CD4-positive, alpha-beta memory T cell (primary cell): ENCODE measurements around the gene RIN3. TPM values are rescaled to one million over a fixed set of nuclear protein-coding genes. Genes with fewer than 3 reads are reported as not detected.
A peak's percentile ranks its signal among the peaks of the same experiment; 100 is the strongest.

ENCODE experiments used
- CTCF ChIA-PET: fragments of 350-600 bp; sonication (Branson Sonifier 250); formaldehyde crosslinking; loops from one replicate; lab custom pipeline; 2021; ENCODE audit warnings: inconsistent platforms; ENCODE audit not compliant: partially characterized antibody; lab: Charles Lee
- POLR2A ChIA-PET: fragments of 350-600 bp; sonication (Branson Sonifier 250); formaldehyde crosslinking; loops from one replicate; lab custom pipeline; 2021; ENCODE audit not compliant: partially characterized antibody; lab: Charles Lee
- DNase-seq, 5 donors: peaks; one replicate each; pipeline versions ENCODE4 v3.0.0 to v3.0.0-alpha.2; 2020 to 2022; ENCODE audit warnings: mixed read lengths in 1 of 5
- H3K27ac ChIP-seq: one replicate; pipeline ENCODE4 v1.7.0; 2013; ENCODE audit warnings: low read depth, low read length
- H3K27me3 ChIP-seq: 2 replicates; pipeline ENCODE4 v1.7.0; 2013; ENCODE audit warnings: mild to moderate bottlenecking, low read length, moderate library complexity; ENCODE audit not compliant: insufficient read depth
- H3K36me3 ChIP-seq: 2 replicates; pipeline ENCODE4 v1.7.0; 2013; ENCODE audit warnings: mild to moderate bottlenecking, low read length, moderate library complexity; ENCODE audit not compliant: insufficient read depth
- H3K4me1 ChIP-seq: 2 replicates; pipeline ENCODE4 v1.7.0; 2013; ENCODE audit warnings: mild to moderate bottlenecking, low read length, moderate library complexity; ENCODE audit not compliant: insufficient read depth
- H3K4me3 ChIP-seq, 2 donors: one replicate each; pipeline ENCODE4 v1.7.0; 2013; ENCODE audit warnings: low read length in 2 of 2, mild to moderate bottlenecking in 1 of 2
- H3K9me3 ChIP-seq, 2 donors: one replicate each; pipeline ENCODE4 v1.7.0; 2013; ENCODE audit warnings: low read length in 2 of 2, control low read depth in 1 of 2; ENCODE audit not compliant: control insufficient read depth in 1 of 2
- H3K27ac Mint-ChIP-seq, 7 donors: one replicate each; pipeline ENCODE4 v1.8.0; 2020 to 2021; ENCODE audit warnings: mixed read lengths in 7 of 7, mild to moderate bottlenecking in 6 of 7, inconsistent platforms in 3 of 7, moderate library complexity in 3 of 7
- H3K27me3 Mint-ChIP-seq, 2 donors: one replicate each; pipeline ENCODE4 v1.8.0; 2020 to 2021; ENCODE audit warnings: mixed read lengths in 2 of 2
- H3K36me3 Mint-ChIP-seq, 2 donors: one replicate each; pipeline ENCODE4 v1.8.0; 2020 to 2021; ENCODE audit warnings: mixed read lengths in 2 of 2, inconsistent platforms in 1 of 2, mild to moderate bottlenecking in 1 of 2
- H3K4me1 Mint-ChIP-seq, 4 donors: one replicate each; pipeline ENCODE4 v1.8.0; 2020 to 2021; ENCODE audit warnings: mixed read lengths in 4 of 4, mild to moderate bottlenecking in 1 of 4
- H3K4me3 Mint-ChIP-seq, 8 donors: one replicate each; pipeline ENCODE4 v1.8.0; 2020 to 2021; ENCODE audit warnings: mixed read lengths in 8 of 8, mild to moderate bottlenecking in 7 of 8, moderate library complexity in 6 of 8, inconsistent platforms in 3 of 8
- H3K9me3 Mint-ChIP-seq, 8 donors: one replicate each; pipeline ENCODE4 v1.8.0; 2020 to 2021; ENCODE audit warnings: mixed read lengths in 8 of 8, mild to moderate bottlenecking in 5 of 8, inconsistent platforms in 3 of 8, moderate library complexity in 1 of 8
- intact Hi-C: fragments of 100-400 bp; cut with micrococcal nuclease; formaldehyde crosslinking; loops from one replicate; pipeline ENCODE4 v1.15.1; 2023
- polyA plus RNA-seq, 2 donors: library from polyadenylated mRNA; unstranded; fragments of 300-500 nt; fragmentation: Illumina TruSeq; gene quantifications; one replicate each; pipeline ENCODE4 v1.2.3, GENCODE V29; 2021
- total RNA-seq, 2 experiments: library from RNA; stranded (reverse); gene quantifications; one replicate each; pipeline ENCODE4 v1.2.3, GENCODE V29; 2021

RIN3 gene
- total and polyA plus RNA-seq, 4 experiments from 2014 or later, result 4.0 to 74.9 (median 45.9) TPM

DNA sequence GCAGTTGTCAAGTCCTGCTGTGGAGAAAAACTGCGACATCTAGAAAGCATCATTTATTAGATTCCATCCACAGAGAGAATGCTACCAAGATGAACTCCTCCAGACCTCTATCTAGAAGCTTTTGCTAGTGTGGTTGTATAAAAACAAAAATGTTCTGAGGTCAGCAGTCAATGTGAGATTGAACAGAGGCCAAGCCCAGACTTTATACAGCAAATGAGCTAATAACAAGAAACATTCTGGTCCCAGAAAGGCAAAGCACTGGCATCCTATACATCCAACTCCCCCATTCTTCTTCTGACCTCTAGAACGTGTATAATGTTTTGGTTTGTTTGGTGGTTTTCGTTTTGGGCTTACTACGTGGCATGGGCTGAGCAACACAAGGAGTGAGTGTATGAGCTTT lies 26.7 kb upstream of the RIN3 start:
- Mint-ChIP-seq H3K9me3 (peaks cover 0 to 1% (median 0%) of the 10 kb centered on the region in 8 donors), H3K27ac (no peak overlapping the region)
- POLR2A ChIA-PET, result no interaction called here

DNA sequence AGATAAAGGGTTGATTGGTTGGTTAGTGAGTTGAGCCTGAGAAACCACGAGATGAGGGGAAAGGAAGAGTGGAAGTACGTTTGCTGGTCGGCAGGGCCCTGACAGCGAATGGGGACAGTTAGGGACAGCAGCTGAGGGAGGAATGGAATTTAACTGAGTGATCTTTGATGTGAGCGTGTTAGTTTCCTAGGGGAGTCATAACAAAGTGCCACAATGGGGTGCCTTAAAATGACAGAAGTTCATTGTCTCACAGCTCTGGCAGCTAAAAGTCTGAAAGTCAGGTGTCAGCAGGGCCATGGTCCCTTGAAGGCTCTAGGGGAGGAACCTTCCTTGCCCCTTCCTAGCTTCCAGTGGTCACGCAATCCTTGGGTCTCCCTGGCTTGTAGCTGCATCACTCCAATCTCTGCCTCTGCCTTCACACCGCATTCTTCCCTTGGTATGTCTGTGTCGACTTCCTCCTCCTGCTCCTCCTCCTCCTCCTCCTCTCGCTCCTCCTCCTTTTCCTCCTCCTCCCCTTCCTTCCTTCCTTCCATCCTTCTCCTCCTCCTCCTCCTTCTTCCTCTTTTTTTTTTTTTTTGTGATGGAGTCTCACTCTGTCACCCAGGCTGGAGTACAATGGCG lies 26.0 kb upstream of the RIN3 start:
- Mint-ChIP-seq H3K9me3 (peaks cover 0 to 1% (median 0%) of the 10 kb centered on the region in 8 donors), H3K27me3 (peaks cover 2 to 14% of the 10 kb centered on the region in 2 donors), H3K4me3 (no peak overlapping the region), H3K4me1 (no peaks in the 10 kb centered on the region), H3K27ac (peak overlapping the region in 1 of 7 donors; percentile 10), H3K36me3 (no peaks in the 10 kb centered on the region)
- Histone ChIP-seq H3K9me3 (no peaks in the 10 kb centered on the region), H3K4me1 (no peaks in the 10 kb centered on the region), H3K4me3 (no peak overlapping the region), H3K36me3 (no peaks in the 10 kb centered on the region), H3K27ac (no peak overlapping the region), H3K27me3 (no peaks in the 10 kb centered on the region)
- DNase-seq, result no peak
- ChIA-PET CTCF (no interaction called here), POLR2A (no interaction called here)
- intact Hi-C loops, result no loop called here

More for the DNA sequence above, 26.7 kb upstream of the RIN3 start:
- no peaks in the 10 kb centered on the region for H3K4me1 ChIP-seq
- no peak overlapping the region for H3K27ac ChIP-seq
- no peaks in the 10 kb centered on the region for H3K36me3 ChIP-seq
- CTCF ChIA-PET, result no interaction called here
- H3K4me3 ChIP-seq, result no peak overlapping the region
- no peaks in the 10 kb centered on the region for H3K27me3 ChIP-seq
- H3K9me3 ChIP-seq, result no peaks in the 10 kb centered on the region
- H3K27me3 Mint-ChIP-seq, result peaks cover 6 to 14% of the 10 kb centered on the region in 2 donors
- no peaks in the 10 kb centered on the region for H3K36me3 Mint-ChIP-seq
- DNase-seq, result no peak
- intact Hi-C loops, result no loop called here
- H3K4me3 Mint-ChIP-seq, result no peak overlapping the region
- no peaks in the 10 kb centered on the region for H3K4me1 Mint-ChIP-seq

DNA sequence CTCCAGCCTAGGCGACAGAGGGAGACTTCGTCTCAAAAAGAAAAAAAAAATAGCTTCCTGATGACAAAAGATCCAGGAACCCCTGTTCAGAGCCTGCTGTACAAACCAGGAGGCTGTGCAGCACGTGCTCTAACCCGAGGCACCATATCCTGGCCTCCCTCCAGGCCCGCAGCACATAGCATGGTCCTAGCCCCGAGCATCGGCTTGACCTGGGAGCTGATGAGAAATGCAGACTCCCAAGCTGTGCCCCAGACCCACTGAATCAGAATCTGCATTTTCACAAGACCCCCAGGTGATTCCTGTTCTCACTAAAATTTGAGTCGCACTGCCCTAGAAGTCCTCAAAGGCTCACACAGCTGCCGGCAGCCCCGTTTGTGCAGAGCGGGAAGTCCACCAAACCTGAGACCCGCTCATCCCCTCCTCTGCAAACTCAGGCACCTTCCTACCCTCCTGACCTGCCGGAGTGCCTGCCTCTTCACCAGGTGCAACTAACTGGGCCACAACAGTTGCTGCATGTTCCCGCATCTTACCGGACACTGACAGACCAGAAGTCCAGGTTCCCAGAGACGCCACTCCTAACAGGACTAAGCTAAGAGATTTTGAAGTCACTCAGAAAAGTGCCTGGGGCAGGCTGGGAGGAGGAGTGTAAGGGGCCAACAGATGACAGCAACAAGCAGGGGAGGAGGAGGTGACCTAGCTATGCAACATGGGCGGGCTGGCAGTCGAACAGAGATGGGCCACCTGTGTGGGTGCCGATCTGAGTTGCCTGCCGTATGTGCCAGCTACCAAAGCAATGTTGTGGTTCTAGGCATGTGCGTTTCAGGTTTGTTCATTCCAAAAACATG lies 24.0 kb upstream of the RIN3 start:
- H3K4me3 ChIP-seq, result no peak overlapping the region
- H3K36me3 ChIP-seq, result no peaks in the 10 kb centered on the region
- no peak overlapping the region for H3K4me3 Mint-ChIP-seq
- H3K9me3 ChIP-seq, result no peaks in the 10 kb centered on the region
- ChIA-PET CTCF (interaction anchor here (0.7 to 1.2 kb wide), 3 partner anchors 8 to 193 kb away, joined by 3 read pairs; no protein-coding TSS in a partner anchor), POLR2A (no interaction called here)
- no peak overlapping the region for H3K27ac ChIP-seq
- H3K36me3 Mint-ChIP-seq, result no peaks in the 10 kb centered on the region
- peaks cover 0 to 1% (median 0%) of the 10 kb centered on the region in 8 donors for H3K9me3 Mint-ChIP-seq
- DNase-seq, result no peak
- no peaks in the 10 kb centered on the region for H3K4me1 Mint-ChIP-seq
- peak overlapping the region in 1 of 7 donors; percentile 36 for H3K27ac Mint-ChIP-seq
- H3K4me1 ChIP-seq, result no peaks in the 10 kb centered on the region
- intact Hi-C loops, result no loop called here
- peaks cover under 1 to 9% of the 10 kb centered on the region in 2 donors for H3K27me3 Mint-ChIP-seq
- no peaks in the 10 kb centered on the region for H3K27me3 ChIP-seq

DNA sequence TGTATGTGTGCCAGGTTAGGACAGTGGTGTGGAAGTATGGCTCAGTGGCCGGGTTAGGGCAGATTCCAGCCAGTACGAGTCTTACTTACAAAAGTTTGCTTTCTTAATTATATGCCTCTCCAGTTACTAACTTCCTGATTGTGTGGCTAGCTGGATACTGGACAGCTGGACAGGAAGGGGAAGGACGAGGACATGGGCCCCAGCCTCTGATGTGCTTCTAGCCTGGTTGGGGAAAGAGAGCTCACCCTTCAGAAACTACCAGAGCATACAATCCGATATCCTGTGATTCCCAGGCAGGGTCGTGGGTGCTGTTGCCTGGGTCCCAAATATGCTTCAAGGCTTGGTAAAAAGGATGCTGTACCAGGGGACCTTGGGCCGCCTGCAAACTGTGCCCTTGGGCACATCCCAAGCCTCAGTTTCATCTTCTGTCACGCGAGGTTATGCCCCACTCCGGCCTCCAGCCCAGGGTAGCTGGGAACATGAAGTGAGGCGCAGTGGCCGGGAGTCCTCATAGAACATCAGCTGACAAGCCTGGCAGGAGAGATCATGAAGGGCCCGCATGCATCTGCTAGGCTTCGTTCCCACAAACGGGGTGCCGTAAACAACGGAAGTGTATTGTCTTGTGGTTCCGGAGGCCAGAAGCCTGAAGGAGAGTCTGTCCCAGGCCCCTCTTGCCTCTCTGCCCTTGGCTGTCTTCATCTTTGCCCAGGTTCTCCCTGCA lies 23.2 kb upstream of the RIN3 start:
- no peak overlapping the region for H3K4me3 Mint-ChIP-seq
- H3K27ac ChIP-seq, result no peak overlapping the region
- no peaks in the 10 kb centered on the region for H3K36me3 Mint-ChIP-seq
- H3K27ac Mint-ChIP-seq, result no peak overlapping the region
- no peak overlapping the region for H3K4me3 ChIP-seq
- no peaks in the 10 kb centered on the region for H3K36me3 ChIP-seq
- intact Hi-C loops, result no loop called here
- H3K27me3 ChIP-seq, result no peaks in the 10 kb centered on the region
- no peaks in the 10 kb centered on the region for H3K4me1 ChIP-seq
- peaks cover 0 to 9% of the 10 kb centered on the region in 2 donors for H3K27me3 Mint-ChIP-seq
- H3K9me3 ChIP-seq, result no peaks in the 10 kb centered on the region
- H3K9me3 Mint-ChIP-seq, result peaks cover 0 to 1% (median 0%) of the 10 kb centered on the region in 8 donors
- CTCF ChIA-PET, result interaction anchor here (1.0 to 1.2 kb wide), 2 partner anchors 9 to 192 kb away, joined by 3 read pairs; no protein-coding TSS in a partner anchor
- no peak for DNase-seq
- POLR2A ChIA-PET, result no interaction called here
- no peaks in the 10 kb centered on the region for H3K4me1 Mint-ChIP-seq

DNA sequence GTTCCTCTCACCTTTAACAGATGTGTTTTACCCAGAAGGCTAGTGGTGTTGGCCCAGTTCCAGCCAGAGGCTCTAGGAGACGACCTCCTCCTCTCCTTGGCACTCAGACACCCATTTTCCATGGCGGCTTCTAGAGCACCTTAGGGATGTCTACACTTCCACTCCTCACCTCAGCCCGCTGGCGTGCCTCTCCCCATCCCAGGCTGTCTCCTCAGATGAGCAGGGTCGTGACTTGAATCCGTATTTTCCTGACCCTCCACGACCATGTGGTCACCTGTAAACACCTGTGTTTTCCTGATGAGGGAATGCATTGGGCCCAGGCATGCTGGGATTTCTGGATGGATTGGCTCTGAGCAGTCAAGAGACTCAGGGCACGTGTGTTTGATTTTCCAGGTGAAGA lies 21.8 kb upstream of the RIN3 start:
- no peaks in the 10 kb centered on the region for H3K4me1 Mint-ChIP-seq
- H3K27me3 ChIP-seq, result no peaks in the 10 kb centered on the region
- ChIA-PET POLR2A (no interaction called here), CTCF (no interaction called here)
- no peak for DNase-seq
- H3K9me3 ChIP-seq, result no peaks in the 10 kb centered on the region
- no peak overlapping the region for H3K27ac Mint-ChIP-seq
- intact Hi-C loops, result no loop called here
- H3K27ac ChIP-seq, result no peak overlapping the region
- no peaks in the 10 kb centered on the region for H3K4me1 ChIP-seq
- H3K4me3 Mint-ChIP-seq, result no peak overlapping the region
- H3K36me3 ChIP-seq, result no peaks in the 10 kb centered on the region
- H3K4me3 ChIP-seq, result no peak overlapping the region
- no peaks in the 10 kb centered on the region for H3K36me3 Mint-ChIP-seq
- H3K27me3 Mint-ChIP-seq, result peaks cover 0 to 6% of the 10 kb centered on the region in 2 donors
- peaks cover 0 to 1% (median 0%) of the 10 kb centered on the region in 8 donors for H3K9me3 Mint-ChIP-seq

DNA sequence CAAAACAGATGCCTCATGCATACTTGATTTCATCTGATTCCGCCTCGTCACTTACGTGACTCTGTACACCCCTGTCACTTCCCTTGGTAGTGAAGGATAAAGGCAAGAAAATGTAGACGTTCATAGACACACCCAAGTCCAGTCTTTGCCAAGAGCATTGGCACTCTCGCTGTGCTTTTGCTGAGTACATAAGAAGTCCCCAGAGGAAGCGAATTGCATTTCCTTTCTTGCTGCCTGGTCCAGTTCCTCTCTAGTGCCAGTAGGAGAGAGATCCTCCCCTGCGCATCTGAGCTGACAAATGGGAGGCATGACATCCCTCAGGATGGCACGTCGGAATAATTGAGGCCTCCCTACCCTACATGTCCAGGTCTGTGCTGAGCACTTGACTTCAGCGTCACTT lies 21.3 kb upstream of the RIN3 start:
- Histone ChIP-seq H3K9me3 (no peaks in the 10 kb centered on the region), H3K27me3 (no peaks in the 10 kb centered on the region), H3K4me1 (no peaks in the 10 kb centered on the region), H3K36me3 (no peaks in the 10 kb centered on the region), H3K27ac (no peak overlapping the region), H3K4me3 (no peak overlapping the region)
- H3K4me3 Mint-ChIP-seq, result peak overlapping the region in 1 of 8 donors; percentile 15
- H3K27ac Mint-ChIP-seq, result no peak overlapping the region
- H3K36me3 Mint-ChIP-seq, result no peaks in the 10 kb centered on the region
- intact Hi-C loops, result no loop called here
- no peaks in the 10 kb centered on the region for H3K4me1 Mint-ChIP-seq
- CTCF ChIA-PET, result no interaction called here
- H3K9me3 Mint-ChIP-seq, result no peaks in the 10 kb centered on the region
- POLR2A ChIA-PET, result no interaction called here
- no peak for DNase-seq
- peaks cover 0 to 2% of the 10 kb centered on the region in 2 donors for H3K27me3 Mint-ChIP-seq

DNA sequence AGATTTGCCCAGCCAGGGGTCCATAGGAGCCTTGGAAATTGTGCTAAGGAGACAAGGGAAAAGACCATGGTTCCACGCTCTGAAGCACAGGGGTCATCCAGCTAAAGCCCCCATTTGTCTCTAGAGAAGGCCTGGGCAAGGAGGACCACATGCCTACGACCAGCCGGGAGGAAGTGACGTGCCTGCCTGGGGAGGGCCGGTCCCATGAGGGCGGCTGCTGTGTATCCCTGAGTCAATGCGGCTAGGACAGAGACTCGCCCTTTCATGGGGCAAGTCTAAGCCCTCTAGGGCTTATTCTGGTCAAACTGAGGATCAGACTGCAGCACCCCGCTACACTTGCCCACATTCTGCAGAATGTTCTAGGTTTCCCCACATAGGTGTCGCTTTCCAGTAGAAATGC lies 20.6 kb upstream of the RIN3 start:
- Histone ChIP-seq H3K9me3 (no peaks in the 10 kb centered on the region), H3K4me1 (no peaks in the 10 kb centered on the region), H3K36me3 (no peaks in the 10 kb centered on the region), H3K27me3 (no peaks in the 10 kb centered on the region), H3K4me3 (no peak overlapping the region), H3K27ac (no peak overlapping the region)
- H3K4me1 Mint-ChIP-seq, result no peaks in the 10 kb centered on the region
- intact Hi-C loops, result no loop called here
- no peak overlapping the region for H3K4me3 Mint-ChIP-seq
- DNase-seq, result no peak
- ChIA-PET CTCF (no interaction called here), POLR2A (no interaction called here)
- H3K27me3 Mint-ChIP-seq, result no peaks in the 10 kb centered on the region
- H3K36me3 Mint-ChIP-seq, result no peaks in the 10 kb centered on the region
- no peaks in the 10 kb centered on the region for H3K9me3 Mint-ChIP-seq
- H3K27ac Mint-ChIP-seq, result no peak overlapping the region
